HG03558 (cell line): Measurements from ENCODE around the gene CAMK4.
A peak's percentile ranks its signal among the peaks of the same experiment; 100 is the strongest.

ENCODE experiments used
- ATAC-seq: cut with Tn5 transposase; IDR thresholded peaks from one replicate; pipeline ENCODE4 v1.9.1; 2021; ENCODE audit warnings: moderate number of reproducible peaks; ENCODE audit not compliant: unreplicated experiment; ENCODE audit errors: extremely low read depth

The CAMK4 gene

GRCh38 chr5:111463311-111463710 is 239.1 kb downstream of the CAMK4 start:
- ATAC-seq = no peak

DNA sequence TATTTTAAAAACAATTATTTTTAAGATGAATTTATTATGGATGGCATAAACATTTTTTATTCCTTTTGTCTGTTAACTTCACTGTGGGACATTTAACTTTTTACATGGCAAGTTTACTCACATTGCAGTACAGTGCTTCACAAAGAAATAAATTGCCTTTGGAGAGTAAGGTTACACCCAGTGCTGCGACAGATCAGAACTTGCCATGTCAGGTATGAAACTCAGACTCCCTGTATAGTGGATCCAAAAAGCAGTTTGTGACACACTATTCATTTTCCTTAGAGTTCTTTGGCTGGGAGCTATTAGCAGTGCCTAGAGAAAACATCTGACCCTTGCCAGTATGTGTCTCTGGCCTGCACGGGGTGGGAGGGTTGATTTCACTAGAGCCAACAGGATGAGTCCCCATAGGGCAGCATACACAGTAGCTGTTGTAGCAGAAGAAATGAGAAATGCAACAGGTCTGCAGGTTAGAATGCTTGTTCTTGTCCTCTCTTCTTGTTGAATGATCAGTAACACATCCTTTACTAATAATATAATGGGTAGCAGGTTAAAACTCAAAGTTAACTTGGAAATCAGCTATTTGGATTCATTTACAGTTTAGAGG is 245.2 kb downstream of the CAMK4 start:
- ATAC-seq = no peak

GRCh38 chr5:111469903-111470302 is 245.7 kb downstream of the CAMK4 start:
- no peak for ATAC-seq

DNA sequence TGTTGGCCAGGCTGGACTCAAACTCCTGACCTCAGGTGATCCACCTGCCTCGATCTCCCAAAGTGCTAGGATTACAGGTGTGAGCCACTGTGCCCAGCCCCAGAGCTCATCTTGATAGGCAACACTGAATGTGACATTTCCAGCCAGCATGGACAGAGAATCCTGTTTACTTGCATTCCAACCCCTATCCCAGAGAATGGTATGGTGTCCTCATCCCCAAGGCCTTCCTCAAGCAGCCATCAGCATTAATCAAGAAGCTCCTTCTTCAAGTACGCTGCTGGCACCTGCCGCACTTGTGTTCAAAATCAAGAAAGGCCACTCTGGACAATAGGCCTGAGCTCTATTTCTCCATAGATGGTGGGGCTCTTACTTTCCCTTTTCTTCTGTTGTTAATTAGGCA is 247.9 kb downstream of the CAMK4 start:
- no peak for ATAC-seq

- no peak for ATAC-seq
These were observed 248.4 kb downstream of the CAMK4 start for GRCh38 chr5:111472579-111472978.

- no peak for ATAC-seq
These were observed 254.1 kb downstream of the CAMK4 start for GRCh38 chr5:111478266-111478665.

DNA sequence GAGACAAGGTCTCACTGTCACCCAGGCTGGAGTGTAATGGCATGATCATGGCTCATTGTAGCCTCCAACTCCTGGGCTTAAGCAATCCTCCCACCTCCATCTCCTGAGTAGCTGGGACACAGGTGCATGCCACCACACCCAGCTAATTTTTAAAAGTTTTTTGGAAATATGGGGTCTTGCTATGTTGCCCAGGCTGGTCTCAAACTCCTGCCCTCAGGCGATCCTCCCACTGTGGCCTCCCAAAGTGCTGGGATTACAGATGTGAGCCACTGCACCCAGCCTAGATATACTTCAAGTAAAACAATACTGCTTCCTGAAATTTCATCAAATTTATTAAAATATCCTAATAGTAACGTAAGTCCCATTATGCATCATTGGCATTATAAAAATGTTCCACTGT is 254.7 kb downstream of the CAMK4 start:
- ATAC-seq = no peak

DNA sequence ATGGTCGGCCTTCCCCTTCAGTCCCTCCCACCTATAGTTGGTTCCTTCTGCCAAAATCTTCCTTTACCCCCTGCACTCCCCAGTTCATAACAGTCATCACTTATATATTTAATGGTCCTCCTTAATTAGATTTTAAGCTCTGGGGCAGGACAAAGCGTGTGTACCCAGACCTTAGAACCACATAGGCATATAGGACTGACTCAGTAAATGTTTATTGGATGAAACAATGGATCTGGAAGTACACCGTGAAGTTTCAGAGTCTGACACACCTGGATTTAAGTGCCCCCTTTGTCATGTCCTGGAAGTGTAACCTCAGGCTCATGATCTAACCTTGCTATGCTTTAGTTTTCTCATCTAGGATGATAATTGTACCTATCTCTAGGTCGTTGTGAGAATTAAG is 256.2 kb downstream of the CAMK4 start:
- ATAC-seq = no peak

DNA sequence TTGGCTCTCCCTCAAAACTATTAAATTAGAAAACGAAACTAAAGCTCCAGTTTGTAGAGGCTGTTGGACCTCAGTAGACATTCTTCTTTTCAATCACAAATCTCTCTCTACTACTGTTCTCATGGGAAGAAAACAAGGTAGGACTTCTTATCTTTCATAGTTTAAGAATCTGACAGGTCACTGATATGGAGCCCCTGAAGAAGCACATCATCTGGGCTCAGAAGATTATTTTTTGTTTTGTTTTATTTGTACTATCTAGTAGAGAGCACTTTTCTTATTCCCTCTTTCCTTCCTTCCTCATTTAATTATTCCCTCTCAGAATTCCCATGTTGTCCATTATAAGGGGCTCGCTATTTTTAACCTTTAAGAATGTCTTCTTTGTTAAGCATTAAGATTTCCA is 261.9 kb downstream of the CAMK4 start:
- no peak for ATAC-seq

- ATAC-seq = no peak
These were observed 262.7 kb downstream of the CAMK4 start for GRCh38 chr5:111486926-111487325.

- no peak for ATAC-seq
These were observed 264.2 kb downstream of the CAMK4 start for GRCh38 chr5:111488353-111488752.

DNA sequence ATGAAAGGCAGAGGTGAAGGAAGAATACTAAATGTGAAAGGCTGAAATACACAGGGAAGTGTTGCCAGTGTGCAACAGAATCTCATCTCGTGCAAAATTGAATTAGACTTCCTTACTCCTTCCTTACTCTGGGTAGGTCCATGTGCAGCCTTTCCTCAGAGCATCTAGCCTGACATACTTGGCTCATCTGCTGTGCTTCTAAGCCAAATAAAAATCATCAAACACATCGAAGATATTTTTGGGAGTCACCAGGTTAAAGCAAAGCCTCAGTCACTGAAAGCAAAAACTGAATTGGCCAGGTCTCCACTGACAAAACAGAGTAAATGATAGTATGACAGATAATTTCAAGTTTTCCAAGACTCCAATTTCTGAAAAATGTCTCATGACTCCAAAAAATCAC is 268.8 kb downstream of the CAMK4 start:
- no peak for ATAC-seq

- ATAC-seq = no peak
These were observed 270.3 kb downstream of the CAMK4 start for GRCh38 chr5:111494355-111494999.

GRCh38 chr5:111495159-111495558 is 271.0 kb downstream of the CAMK4 start:
- no peak for ATAC-seq

GRCh38 chr5:111498346-111498745 is 274.2 kb downstream of the CAMK4 start:
- ATAC-seq = no peak

DNA sequence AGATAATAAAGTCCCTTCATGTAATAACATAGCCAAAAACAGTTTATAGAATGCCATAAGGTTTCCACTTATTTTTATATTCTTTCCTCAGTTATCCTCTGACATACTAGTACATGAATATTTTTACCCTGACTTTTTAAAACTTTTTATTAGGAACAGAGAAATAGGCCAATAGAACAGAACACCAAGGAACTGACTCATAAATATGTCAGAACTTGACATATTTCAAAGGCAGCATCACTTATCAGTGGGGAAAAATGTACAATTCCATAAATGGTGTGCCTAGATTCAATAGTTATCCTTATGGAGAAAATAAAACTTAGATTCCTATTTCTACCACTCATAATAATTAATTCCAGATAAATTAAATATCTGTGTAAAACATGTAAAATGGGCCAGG is 278.8 kb downstream of the CAMK4 start:
- no peak for ATAC-seq

GRCh38 chr5:111505096-111505495 is 280.9 kb downstream of the CAMK4 start:
- ATAC-seq = no peak

DNA sequence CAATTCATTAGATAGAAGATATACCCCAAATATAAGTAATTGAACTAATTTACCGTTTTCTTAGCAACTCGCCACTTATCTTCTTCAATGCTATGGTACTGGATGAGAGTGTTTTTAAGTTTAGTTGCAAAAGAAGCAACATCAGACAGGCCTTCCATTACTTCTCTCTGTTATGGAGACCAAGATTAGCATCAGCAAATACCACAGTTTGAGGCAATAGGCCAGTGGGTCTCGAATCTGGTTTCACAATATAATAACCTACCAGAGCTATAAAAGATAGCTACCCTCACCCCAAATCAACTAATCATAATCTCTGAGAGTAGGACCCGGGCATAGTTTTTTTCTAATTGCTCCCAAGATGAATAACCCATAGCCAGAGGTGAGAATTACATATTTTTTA is 283.1 kb downstream of the CAMK4 start:
- ATAC-seq = no peak

DNA sequence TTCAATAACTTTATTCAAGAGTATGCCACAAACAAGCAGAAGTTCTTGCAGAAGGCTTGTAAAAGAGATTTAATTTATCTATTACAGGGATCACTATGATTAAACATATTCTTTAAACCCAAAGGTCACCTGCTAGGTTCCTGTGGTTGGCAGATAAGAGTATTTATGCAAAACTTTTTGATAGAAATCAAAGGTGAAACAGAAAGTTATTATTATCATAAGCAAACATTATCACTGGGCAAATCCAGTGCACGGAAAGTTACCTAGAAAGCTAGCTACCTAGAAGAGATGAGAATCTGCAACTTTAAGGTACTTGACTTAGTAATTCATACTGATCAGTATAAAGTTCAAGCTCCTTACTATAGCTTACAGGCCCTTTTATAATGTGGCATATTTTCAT is 284.9 kb downstream of the CAMK4 start:
- ATAC-seq = no peak

- no peak for ATAC-seq
These were observed 287.1 kb downstream of the CAMK4 start for GRCh38 chr5:111511174-111511830.

- ATAC-seq = peak; percentile 1
These were observed 287.7 kb downstream of the CAMK4 start for GRCh38 chr5:111511831-111512374.
